ENCODE data around the gene TENT4A. TPM values are rescaled to one million over a fixed set of nuclear protein-coding genes. Genes with fewer than 3 reads are reported as not detected.

TENT4A gene
- total RNA-seq, 1 experiment from 2014 or later: 29.2 TPM

DNA sequence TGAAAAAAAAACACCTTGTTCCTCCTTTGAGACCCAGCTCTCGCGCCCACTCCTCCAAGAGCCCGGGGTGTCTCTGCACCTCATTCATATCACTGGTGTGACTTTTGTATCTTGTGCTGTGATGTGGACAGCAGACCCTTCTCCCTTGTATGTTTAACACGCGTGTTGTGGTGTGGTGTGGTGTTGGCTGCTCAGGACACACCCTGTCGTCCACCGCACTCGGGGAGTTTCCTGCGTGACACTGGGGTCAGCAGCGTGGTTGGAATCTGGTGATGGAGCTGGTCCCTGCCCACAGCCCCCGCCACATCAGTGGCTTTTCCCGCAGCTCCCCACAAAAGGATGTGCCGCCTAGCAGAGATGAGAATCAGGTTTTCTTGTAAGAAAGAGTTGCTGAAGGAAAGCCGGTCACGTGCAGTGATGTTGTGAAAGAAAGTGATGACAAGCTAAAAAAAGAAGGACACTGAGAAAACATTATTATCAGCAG, 61.5 kb downstream of the TENT4A start (continued):
- no peak for TF ChIP-seq AFF4 (CRISPR knock-in tag; IDR thresholded peaks at IDR 0.05; ENCODE audit: borderline replicate concordance)

DNA sequence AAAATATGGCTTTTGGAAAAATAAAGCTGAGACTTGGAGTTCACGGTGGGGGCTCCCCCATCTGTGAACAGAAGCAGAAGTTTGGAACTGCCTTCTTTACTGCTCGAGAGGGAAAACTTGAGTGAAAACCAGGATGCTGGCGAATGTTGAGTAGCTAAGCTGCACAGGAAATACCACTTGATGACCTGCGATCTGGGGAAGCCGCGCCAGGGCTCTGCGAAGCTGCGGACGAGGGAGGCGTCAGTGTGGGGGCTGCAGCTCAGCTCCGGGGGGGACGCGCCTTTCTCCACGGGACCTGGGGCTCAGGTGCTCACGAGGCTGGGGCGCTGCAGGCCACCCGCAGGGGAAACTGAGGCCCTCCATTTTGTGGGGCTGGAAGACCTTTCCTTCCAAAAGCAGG, 62.3 kb downstream of the TENT4A start:
- no peak for DNase-seq (ENCODE audit: low spot score)
- CTCF ChIA-PET: interaction anchor here (1.0 to 2.1 kb wide), 4 partner anchors 10 to 45 kb away, joined by 3 to 6 read pairs (median 4); no protein-coding TSS in a partner anchor
- TF ChIP-seq TCF7 (CRISPR knock-in tag; IDR thresholded peaks at IDR 0.05; ENCODE audit: low read depth): no peak
- no peak for TF ChIP-seq RELA (CRISPR knock-in tag; IDR thresholded peaks at IDR 0.05; ENCODE audit: borderline replicate concordance)
- POLR2A ChIA-PET: no interaction called here
- no peak overlapping the region for H3K4me3 Mint-ChIP-seq
- H3K9me3 Mint-ChIP-seq: peaks cover 6% of the 10 kb centered on the region
- H3K36me3 Mint-ChIP-seq: no peaks in the 10 kb centered on the region
- H3K27ac Mint-ChIP-seq: no peak overlapping the region; the same call in 1 of the 2 replicates
- no peak for ATAC-seq
- no peaks in the 10 kb centered on the region for H3K4me1 Mint-ChIP-seq
- no peaks in the 10 kb centered on the region for H3K27me3 Mint-ChIP-seq (ENCODE audit: low read depth)

DNA sequence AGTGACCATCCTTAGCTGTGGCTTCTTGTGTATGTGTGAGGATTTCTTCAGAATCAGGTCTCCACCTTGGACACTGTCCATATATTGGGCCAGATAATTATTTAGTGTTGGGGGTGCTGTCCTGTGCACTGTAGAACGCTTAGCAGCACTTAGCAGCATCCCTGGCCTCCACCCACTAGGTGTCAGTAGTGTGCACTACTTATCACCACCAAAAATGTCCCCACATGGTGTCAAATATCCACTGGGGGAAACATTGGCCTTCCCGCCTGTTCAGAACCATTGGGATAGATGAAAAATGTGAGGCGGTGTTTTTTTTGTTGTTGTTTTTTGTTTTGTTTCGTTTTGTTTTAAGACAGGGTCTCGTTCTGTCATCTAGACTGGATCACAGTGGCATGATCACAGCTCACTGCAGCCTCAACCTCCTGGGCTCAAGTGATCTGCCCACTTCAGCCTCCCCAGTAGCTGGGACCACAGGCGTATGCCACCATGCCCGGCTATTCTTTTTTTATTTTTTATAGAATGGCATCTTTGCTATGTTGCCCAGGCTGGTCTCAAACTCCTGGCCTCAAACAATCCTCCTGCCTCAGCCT, 67.7 kb downstream of the TENT4A start:
- TF ChIP-seq, protein P1, sequence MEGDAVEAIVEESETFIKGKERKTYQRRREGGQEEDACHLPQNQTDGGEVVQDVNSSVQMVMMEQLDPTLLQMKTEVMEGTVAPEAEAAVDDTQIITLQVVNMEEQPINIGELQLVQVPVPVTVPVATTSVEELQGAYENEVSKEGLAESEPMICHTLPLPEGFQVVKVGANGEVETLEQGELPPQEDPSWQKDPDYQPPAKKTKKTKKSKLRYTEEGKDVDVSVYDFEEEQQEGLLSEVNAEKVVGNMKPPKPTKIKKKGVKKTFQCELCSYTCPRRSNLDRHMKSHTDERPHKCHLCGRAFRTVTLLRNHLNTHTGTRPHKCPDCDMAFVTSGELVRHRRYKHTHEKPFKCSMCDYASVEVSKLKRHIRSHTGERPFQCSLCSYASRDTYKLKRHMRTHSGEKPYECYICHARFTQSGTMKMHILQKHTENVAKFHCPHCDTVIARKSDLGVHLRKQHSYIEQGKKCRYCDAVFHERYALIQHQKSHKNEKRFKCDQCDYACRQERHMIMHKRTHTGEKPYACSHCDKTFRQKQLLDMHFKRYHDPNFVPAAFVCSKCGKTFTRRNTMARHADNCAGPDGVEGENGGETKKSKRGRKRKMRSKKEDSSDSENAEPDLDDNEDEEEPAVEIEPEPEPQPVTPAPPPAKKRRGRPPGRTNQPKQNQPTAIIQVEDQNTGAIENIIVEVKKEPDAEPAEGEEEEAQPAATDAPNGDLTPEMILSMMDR (IDR thresholded peaks at IDR 0.05): peak; percentile 43
- TF ChIP-seq TCF7 (CRISPR knock-in tag; IDR thresholded peaks at IDR 0.05; ENCODE audit: low read depth) (no peak), NR2C2 (CRISPR knock-in tag; IDR thresholded peaks at IDR 0.05) (no peak)
- CTCF ChIA-PET: interaction anchor here (0.6 to 1.7 kb wide), 4 partner anchors 10 to 40 kb away, joined by 3 to 5 read pairs (median 4); no protein-coding TSS in a partner anchor
- no peaks in the 10 kb centered on the region for H3K27me3 Mint-ChIP-seq (ENCODE audit: low read depth)
- ATAC-seq: peak; percentile 83
- no peaks in the 10 kb centered on the region for H3K36me3 Mint-ChIP-seq
- H3K27ac Mint-ChIP-seq: no peak overlapping the region
- H3K4me3 Mint-ChIP-seq: no peak overlapping the region
- no peak for DNase-seq (ENCODE audit: low spot score)
- POLR2A ChIA-PET: no interaction called here
- H3K9me3 Mint-ChIP-seq: peaks cover 18% of the 10 kb centered on the region
- H3K4me1 Mint-ChIP-seq: no peaks in the 10 kb centered on the region

DNA sequence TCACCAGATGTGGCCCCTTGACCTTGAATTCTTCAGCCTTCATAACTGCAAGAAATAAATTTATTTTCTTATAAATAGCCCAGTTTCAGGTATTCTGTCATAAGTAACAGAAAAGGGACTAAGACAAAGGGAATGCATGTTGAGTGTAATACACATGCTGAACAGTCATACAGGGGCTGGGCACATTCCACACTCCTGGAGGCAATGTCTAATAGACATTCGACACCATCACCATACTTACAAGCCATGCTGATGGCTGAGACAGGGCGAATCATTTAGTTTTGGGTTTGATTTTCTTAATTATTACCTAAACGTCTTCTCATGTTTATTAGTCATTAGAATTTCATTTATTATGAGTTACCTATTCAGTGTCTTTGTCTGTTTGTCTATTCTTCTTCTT, 68.5 kb downstream of the TENT4A start:
- H3K4me3 Mint-ChIP-seq: no peak overlapping the region
- DNase-seq (ENCODE audit: low spot score) (no peak), ATAC-seq (no peak)
- no peaks in the 10 kb centered on the region for H3K4me1 Mint-ChIP-seq
- CTCF ChIA-PET: no interaction called here
- H3K27ac Mint-ChIP-seq: no peak overlapping the region
- H3K27me3 Mint-ChIP-seq (ENCODE audit: low read depth): no peaks in the 10 kb centered on the region
- POLR2A ChIA-PET: no interaction called here
- H3K36me3 Mint-ChIP-seq: no peaks in the 10 kb centered on the region
- H3K9me3 Mint-ChIP-seq: peaks cover 18% of the 10 kb centered on the region
- no peak for TF ChIP-seq NR3C1 (CRISPR knock-in tag; conservative IDR thresholded peaks at IDR 0.05; ENCODE audit: low read depth)
- no peak for TF ChIP-seq PRDM15 (CRISPR knock-in tag; IDR thresholded peaks at IDR 0.05)
- no peak for TF ChIP-seq ARID4B (CRISPR knock-in tag; IDR thresholded peaks at IDR 0.05; ENCODE audit: borderline replicate concordance)
- TF ChIP-seq, protein P2, sequence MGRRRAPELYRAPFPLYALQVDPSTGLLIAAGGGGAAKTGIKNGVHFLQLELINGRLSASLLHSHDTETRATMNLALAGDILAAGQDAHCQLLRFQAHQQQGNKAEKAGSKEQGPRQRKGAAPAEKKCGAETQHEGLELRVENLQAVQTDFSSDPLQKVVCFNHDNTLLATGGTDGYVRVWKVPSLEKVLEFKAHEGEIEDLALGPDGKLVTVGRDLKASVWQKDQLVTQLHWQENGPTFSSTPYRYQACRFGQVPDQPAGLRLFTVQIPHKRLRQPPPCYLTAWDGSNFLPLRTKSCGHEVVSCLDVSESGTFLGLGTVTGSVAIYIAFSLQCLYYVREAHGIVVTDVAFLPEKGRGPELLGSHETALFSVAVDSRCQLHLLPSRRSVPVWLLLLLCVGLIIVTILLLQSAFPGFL (CRISPR knock-in tag; IDR thresholded peaks at IDR 0.05; ENCODE audit: borderline replicate concordance): no peak
- no peak for TF ChIP-seq ZBTB43 (CRISPR knock-in tag; IDR thresholded peaks at IDR 0.05)
- TF ChIP-seq TCF7 (CRISPR knock-in tag; IDR thresholded peaks at IDR 0.05; ENCODE audit: low read depth): no peak
- TF ChIP-seq TEAD1 (CRISPR knock-in tag; IDR thresholded peaks at IDR 0.05): no peak
- TF ChIP-seq PRRX2 (CRISPR knock-in tag; IDR thresholded peaks at IDR 0.05): no peak

All from WTC11 (cell line).